ENCODE results near the gene ARNT2. TPM values are rescaled to one million over a fixed set of nuclear protein-coding genes. Genes with fewer than 3 reads are reported as not detected.

Gene ARNT2
- total and polyA plus RNA-seq, 10 of the 15 experiments (the other 5 are each of a cell fraction or from before 2014, with no cell fraction given), result 0.07 to 0.49 (median 0.09) TPM; not detected in 6

DNA sequence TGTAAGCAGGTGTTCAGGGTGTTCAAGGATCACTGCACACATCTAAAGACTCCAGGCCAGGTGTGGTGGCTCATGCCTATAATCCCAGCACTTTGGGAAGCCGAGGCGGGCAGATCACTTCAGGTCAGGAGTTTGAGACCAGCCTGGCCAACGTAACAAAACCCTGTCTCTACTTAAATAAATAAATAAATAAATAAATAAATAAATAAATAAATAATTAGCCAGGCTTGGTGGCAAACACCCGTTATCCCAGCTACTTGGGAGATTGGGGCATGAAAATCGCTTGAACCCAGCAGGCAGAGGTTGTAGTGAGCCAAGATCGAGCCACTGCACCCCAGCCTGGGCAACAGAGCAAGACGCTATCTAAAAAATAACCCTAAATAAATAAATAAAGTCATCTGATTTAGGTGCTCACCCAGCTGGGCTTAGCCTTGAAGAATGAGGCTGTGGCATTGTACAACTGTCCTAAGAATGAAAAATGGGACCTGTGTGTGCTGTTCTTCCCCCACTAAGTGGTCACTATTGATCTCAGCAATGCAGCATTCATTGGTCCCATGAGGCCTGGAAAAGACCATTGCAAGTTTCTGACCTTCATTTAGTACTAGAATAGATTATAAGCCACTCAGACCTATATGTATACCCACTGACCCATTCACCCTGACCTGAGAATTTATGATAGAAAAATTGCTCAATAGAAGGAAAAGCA is 208.1 kb downstream of the ARNT2 start:
- CTCF ChIA-PET, result no interaction called here
- ATAC-seq (no peak), DNase-seq (ENCODE audit: low read depth, low spot score) (no peak), FAIRE-seq (no peak)
- H3K9me3 ChIP-seq (replicated peaks; ENCODE audit: control insufficient read depth, insufficient read depth, low read length), result no peaks in the 10 kb centered on the region
- POLR2A ChIA-PET, result no interaction called here
- H3K9ac ChIP-seq (ENCODE audit: control insufficient read depth, insufficient read depth, low read length), result no peak overlapping the region
- RAD21 ChIA-PET (ENCODE audit: unreplicated experiment), result no interaction called here
- H2AFZ ChIP-seq (ENCODE audit: control insufficient read depth, low read depth, low read length), result no peak overlapping the region
- H3K4me1 ChIP-seq (ENCODE audit: control insufficient read depth, insufficient read depth, low read length), result no peaks in the 10 kb centered on the region
- no peak overlapping the region for H3K4me3 ChIP-seq
- no peaks in the 10 kb centered on the region for H3K79me2 ChIP-seq (ENCODE audit: control insufficient read depth, insufficient read depth, low read length)
- no peak for TF ChIP-seq BCL11A (IDR thresholded peaks at IDR 0.05; ENCODE audit: low read depth, low read length)
- no peak for TF ChIP-seq ASH2L (IDR thresholded peaks at IDR 0.05; ENCODE audit: borderline replicate concordance, low read depth)
- TF ChIP-seq, protein P1, sequence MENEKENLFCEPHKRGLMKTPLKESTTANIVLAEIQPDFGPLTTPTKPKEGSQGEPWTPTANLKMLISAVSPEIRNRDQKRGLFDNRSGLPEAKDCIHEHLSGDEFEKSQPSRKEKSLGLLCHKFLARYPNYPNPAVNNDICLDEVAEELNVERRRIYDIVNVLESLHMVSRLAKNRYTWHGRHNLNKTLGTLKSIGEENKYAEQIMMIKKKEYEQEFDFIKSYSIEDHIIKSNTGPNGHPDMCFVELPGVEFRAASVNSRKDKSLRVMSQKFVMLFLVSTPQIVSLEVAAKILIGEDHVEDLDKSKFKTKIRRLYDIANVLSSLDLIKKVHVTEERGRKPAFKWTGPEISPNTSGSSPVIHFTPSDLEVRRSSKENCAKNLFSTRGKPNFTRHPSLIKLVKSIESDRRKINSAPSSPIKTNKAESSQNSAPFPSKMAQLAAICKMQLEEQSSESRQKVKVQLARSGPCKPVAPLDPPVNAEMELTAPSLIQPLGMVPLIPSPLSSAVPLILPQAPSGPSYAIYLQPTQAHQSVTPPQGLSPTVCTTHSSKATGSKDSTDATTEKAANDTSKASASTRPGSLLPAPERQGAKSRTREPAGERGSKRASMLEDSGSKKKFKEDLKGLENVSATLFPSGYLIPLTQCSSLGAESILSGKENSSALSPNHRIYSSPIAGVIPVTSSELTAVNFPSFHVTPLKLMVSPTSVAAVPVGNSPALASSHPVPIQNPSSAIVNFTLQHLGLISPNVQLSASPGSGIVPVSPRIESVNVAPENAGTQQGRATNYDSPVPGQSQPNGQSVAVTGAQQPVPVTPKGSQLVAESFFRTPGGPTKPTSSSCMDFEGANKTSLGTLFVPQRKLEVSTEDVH (IDR thresholded peaks at IDR 0.05; ENCODE audit: low read depth, partially characterized antibody), result no peak
- TF ChIP-seq HDAC2 (IDR thresholded peaks at IDR 0.05), result no peak
- no peak for TF ChIP-seq ZSCAN29 (IDR thresholded peaks at IDR 0.05)
- intact Hi-C loops (cut with micrococcal nuclease; ENCODE audit: unreplicated experiment) (no loop called here), in situ Hi-C loops (cut with MboI) (no loop called here)
- peaks cover 1 to 2% of the 10 kb centered on the region in 2 experiments; a peak in 2 of 4 replicates for H3K27me3 ChIP-seq (replicated peaks in 1 of 2; ENCODE audit: control insufficient read depth in 2 of 2, insufficient read depth in 2 of 2, low read length in 1 of 2)
- no TSS peak for BruUV-seq (replicated peaks)
- 29% methylated on average over 7 of the region's 7 CpGs for WGBS (ENCODE audit: insufficient coverage, insufficient replicate concordance, low lambda C conversion rate, missing lambda C conversion rate)
- H4K20me1 ChIP-seq (ENCODE audit: control insufficient read depth, insufficient read depth), result no peaks in the 10 kb centered on the region
- SMC1A ChIA-PET (ENCODE audit: uncharacterized antibody, unreplicated experiment), result no interaction called here
- no peak overlapping the region for H3K4me2 ChIP-seq (ENCODE audit: control insufficient read depth, insufficient read depth)
- H3K36me3 ChIP-seq (ENCODE audit: control insufficient read depth in 2 of 2, insufficient read depth in 2 of 2, low read length in 1 of 2), result no peaks in the 10 kb centered on the region
- no peak overlapping the region for H3K27ac ChIP-seq (ENCODE audit: control insufficient read depth, insufficient read depth)

Data from GM12878 (cell line).